ENCODE results near the gene IFI30.

Gene IFI30

GRCh38 chr19:18173054-18173571, 500 bp upstream of the IFI30 start:
- peak; percentile 78 to 85 for DNase-seq
- peaks cover 0 to 17% (median 11%) of the 10 kb centered on the region in 4 donors for H3K4me1 ChIP-seq
- H3K36me3 ChIP-seq: peaks cover 0 to 19% (median 14%) of the 10 kb centered on the region in 3 donors
- peaks cover 0 to 4% of the 10 kb centered on the region in 2 donors for H3K27me3 ChIP-seq
- no peak for TF ChIP-seq CTCF (IDR thresholded peaks at IDR 0.05)
- peak overlapping the region; percentile 56 to 61 for H3K4me3 ChIP-seq
- peak overlapping the region; percentile 4 to 49 for H3K27ac ChIP-seq
- H3K9me3 ChIP-seq: no peaks in the 10 kb centered on the region
- intact Hi-C loops (cut with DNase I; ENCODE audit: low total_unique reads): no loop called here

GRCh38 chr19:18174983-18175382, 1.4 kb downstream of the IFI30 start:
- no peaks in the 10 kb centered on the region for H3K9me3 ChIP-seq
- peak overlapping the region; percentile 56 to 61 for H3K4me3 ChIP-seq
- H3K36me3 ChIP-seq: no peaks in the 10 kb centered on the region
- H3K27ac ChIP-seq: no peak overlapping the region
- peaks cover 0 to 4% of the 10 kb centered on the region in 2 donors for H3K27me3 ChIP-seq
- no peak for TF ChIP-seq CTCF (IDR thresholded peaks at IDR 0.05)
- intact Hi-C loops (cut with DNase I; ENCODE audit: low total_unique reads): no loop called here
- H3K4me1 ChIP-seq: peaks cover 0 to 17% (median 11%) of the 10 kb centered on the region in 4 donors
- DNase-seq: no peak

- intact Hi-C loops (cut with DNase I; ENCODE audit: low total_unique reads): no loop called here
- Histone ChIP-seq H3K9me3 (no peaks in the 10 kb centered on the region), H3K36me3 (no peaks in the 10 kb centered on the region), H3K27ac (no peak overlapping the region), H3K4me1 (peaks cover 0 to 17% (median 11%) of the 10 kb centered on the region in 4 donors), H3K4me3 (no peak overlapping the region), H3K27me3 (peaks cover 0 to 7% of the 10 kb centered on the region in 2 donors)
- no peak for TF ChIP-seq CTCF (IDR thresholded peaks at IDR 0.05)
- DNase-seq: no peak
These were observed 3.0 kb downstream of the IFI30 start for GRCh38 chr19:18176367-18177310.

- no peaks in the 10 kb centered on the region for H3K4me1 ChIP-seq
- DNase-seq: no peak
- intact Hi-C loops (cut with DNase I; ENCODE audit: low total_unique reads): no loop called here
- H3K27me3 ChIP-seq: peaks cover 0 to 14% of the 10 kb centered on the region in 2 donors
- no peak overlapping the region for H3K27ac ChIP-seq
- H3K36me3 ChIP-seq: no peaks in the 10 kb centered on the region
- no peak for TF ChIP-seq CTCF (IDR thresholded peaks at IDR 0.05)
- H3K4me3 ChIP-seq: no peak overlapping the region
- H3K9me3 ChIP-seq: no peaks in the 10 kb centered on the region
These were observed 6.3 kb downstream of the IFI30 start for GRCh38 chr19:18179957-18180356.

GRCh38 chr19:18183529-18183928, 9.9 kb downstream of the IFI30 start:
- Histone ChIP-seq H3K36me3 (no peaks in the 10 kb centered on the region), H3K27ac (no peak overlapping the region), H3K4me1 (no peaks in the 10 kb centered on the region), H3K9me3 (no peaks in the 10 kb centered on the region), H3K4me3 (no peak overlapping the region), H3K27me3 (peaks cover 0 to 23% of the 10 kb centered on the region in 2 donors)
- TF ChIP-seq CTCF (IDR thresholded peaks at IDR 0.05): no peak
- no peak for DNase-seq
- intact Hi-C loops (cut with DNase I; ENCODE audit: low total_unique reads): no loop called here
